T47D (cell line): ENCODE data around the gene BRD9.

Source experiments
- DNase-seq, 2 experiments: peaks; one replicate each; pipeline versions ENCODE4 v3.0.0 to v3.0.0-alpha.2; 2011 to 2012; ENCODE audit warnings: low read depth in 1 of 2, low spot score in 1 of 2
- JUND ChIP-seq: IDR thresholded peaks from 2 replicates; pipeline ENCODE4 v1.6.1; 2012; ENCODE audit warnings: low read depth
- in situ Hi-C: cut with HindIII; loops from 2 replicates; pipeline ENCODE4 v1.10.0; 2016; ENCODE audit warnings: low sequenced_read_pairs, low pct_unique_long_range_greater_than_20kb

BRD9 gene

GRCh38 chr5:878125-878524 is 14.5 kb downstream of the BRD9 start:
- in situ Hi-C loops, result no loop called here
- no peak for DNase-seq
- TF ChIP-seq JUND, result no peak

DNA sequence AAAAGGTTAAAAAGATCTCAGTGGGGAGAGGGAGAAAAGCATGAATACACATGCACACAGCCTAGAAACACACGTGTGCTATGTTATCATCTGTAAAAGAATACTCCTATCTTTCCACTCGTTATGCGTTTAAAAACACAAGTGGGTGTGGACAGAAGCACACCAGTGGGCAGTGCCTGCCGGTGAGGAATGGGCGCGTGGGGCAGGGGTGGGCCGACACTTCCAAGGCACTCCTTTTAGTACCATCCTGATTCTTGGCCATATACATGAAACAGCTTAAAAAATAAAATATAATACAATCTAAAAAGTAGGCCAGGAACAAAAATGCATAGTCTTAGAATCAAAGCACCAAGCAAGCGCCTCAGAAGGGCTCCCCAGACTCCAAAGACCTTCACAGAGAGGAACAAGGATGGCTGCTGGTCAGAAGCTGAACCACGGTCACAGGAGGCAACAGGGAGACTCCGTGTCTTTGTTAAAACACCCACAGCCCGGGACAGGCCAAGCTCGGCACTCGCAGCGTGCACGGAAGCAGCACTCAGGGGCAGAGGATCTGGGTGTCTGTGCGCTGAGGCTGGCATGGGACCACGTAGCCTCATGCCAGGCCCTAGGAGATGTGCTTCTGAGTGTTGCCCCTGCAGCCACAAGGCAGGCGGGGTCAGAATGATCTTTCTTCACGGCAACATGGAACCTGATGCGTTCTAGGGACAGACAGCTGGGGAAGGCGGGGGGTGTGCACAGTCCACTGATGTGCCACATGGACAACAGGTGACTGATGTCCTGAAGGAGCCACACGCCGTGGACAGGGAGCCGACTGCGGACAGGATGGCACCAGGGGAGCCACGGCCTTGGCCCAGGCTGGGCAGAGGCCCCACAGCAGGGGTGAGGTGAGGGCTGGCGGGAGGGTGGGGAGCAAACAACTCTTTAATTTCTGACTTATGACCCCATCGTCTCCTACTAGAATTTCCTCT is 15.9 kb downstream of the BRD9 start:
- TF ChIP-seq JUND, result no peak
- DNase-seq, result no peak
- in situ Hi-C loops, result no loop called here

DNA sequence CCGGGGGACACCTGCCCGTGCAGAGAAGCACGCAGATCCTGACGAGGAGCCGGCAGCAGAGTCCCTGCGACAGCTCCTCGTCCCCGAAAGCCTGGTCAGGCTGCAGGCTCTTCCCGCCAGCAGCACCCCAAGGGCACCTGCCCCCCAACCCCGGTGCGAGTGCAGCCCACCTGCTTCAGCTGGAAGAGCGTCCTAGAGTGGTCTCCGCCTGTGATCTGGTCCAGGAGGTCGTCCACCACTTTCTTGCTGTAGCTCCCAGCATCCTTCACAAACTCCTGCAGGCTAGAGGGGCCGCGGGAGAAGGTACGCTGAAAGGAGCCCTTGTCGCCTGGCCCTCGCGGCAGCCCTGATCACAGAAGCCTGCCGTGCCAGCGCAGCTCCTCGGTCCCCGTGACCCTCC is 16.7 kb downstream of the BRD9 start:
- no peak for DNase-seq
- TF ChIP-seq JUND, result no peak
- in situ Hi-C loops, result no loop called here

GRCh38 chr5:873328-873727 is 19.3 kb downstream of the BRD9 start:
- no peak for DNase-seq
- in situ Hi-C loops, result no loop called here
- TF ChIP-seq JUND, result no peak

DNA sequence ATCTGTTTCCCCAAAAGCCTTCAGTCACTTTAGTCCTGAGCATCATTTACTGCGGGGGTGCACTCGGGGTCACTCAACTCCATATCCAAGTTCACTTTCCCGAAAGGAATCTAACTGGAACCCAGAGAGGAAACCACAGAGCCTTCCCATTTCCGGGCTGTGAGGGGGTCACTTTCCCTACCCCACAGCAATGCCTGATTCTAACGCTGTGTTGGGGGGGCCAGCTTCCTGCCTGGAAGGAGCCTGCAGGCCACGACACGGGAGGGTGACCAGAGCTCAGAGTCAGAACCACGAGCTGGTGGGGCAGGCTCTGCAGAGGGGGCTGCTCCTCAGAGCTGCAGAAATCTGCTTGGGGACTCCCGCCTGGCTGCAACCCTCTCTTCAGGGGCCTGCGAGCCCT is 20.3 kb downstream of the BRD9 start:
- TF ChIP-seq JUND, result no peak
- in situ Hi-C loops, result no loop called here
- DNase-seq, result no peak

- no peak for TF ChIP-seq JUND
- no peak for DNase-seq
- in situ Hi-C loops, result no loop called here
These were observed 20.9 kb downstream of the BRD9 start for GRCh38 chr5:871596-872298.

- no peak for DNase-seq
- TF ChIP-seq JUND, result no peak
- in situ Hi-C loops, result no loop called here
These were observed 21.6 kb downstream of the BRD9 start for GRCh38 chr5:870956-871355.

- TF ChIP-seq JUND, result no peak
- no peak for DNase-seq
- in situ Hi-C loops, result no loop called here
These were observed 24.0 kb downstream of the BRD9 start for GRCh38 chr5:868428-869135.

- in situ Hi-C loops, result no loop called here
- no peak for DNase-seq
- TF ChIP-seq JUND, result no peak
These were observed 25.2 kb downstream of the BRD9 start for GRCh38 chr5:867300-867870.

DNA sequence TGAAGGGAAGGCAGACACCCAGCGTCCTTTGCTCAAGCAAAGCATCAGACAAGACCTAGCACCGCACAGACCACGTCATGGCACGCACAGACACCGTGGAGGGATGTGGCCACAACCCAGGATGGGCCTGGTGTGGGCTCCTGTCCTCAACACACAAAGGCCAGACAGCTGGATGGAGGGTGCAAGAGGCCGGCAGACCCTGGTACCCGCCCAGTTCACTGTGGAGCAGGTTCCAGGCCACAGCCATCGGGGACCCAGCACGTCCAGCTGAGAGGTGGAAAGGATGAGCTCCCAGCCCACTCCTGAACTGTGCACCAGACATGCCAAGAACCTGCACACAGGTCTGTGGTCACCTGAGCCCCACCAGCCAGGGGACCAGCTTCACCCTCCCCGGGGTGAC is 26.8 kb downstream of the BRD9 start:
- TF ChIP-seq JUND, result no peak
- in situ Hi-C loops, result no loop called here
- no peak for DNase-seq

- TF ChIP-seq JUND, result no peak
- no peak for DNase-seq
- in situ Hi-C loops, result no loop called here
These were observed 27.5 kb downstream of the BRD9 start for GRCh38 chr5:865168-865521.

DNA sequence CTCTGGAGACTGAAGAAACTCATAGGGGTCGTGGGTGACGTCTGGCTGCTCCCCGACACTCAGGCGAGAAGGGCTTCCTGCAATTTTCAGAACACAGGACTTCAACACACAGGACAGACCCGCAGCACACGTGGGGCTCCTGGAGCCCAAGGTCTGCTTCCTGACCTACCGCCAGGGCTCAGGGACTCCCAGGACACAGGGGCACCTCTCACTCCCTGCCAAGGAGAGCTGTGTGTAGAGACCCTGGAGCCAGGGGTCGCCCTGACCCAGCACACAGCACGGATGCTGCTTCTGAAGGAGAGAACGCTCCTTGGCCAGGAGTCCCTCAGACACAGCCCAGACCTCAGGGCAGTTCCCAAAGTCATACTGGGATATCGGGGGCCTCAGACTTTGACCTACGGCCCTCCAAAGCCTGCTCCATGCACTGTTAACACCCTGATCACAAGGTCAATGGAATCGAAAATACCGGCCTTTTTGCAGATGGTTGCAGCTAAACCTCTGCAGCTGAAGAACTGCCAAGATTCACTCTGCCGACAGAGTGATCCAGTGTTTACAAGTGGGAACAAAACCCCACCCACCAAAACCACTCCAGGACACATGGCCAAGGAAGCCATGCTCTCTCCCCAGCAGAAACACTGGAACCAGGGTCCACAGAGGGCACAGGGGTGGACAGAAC is 28.0 kb downstream of the BRD9 start:
- in situ Hi-C loops, result no loop called here
- DNase-seq, result no peak
- no peak for TF ChIP-seq JUND
